ENCODE data around the gene TOM1L1. TPM values are rescaled to one million over a fixed set of nuclear protein-coding genes. Genes with fewer than 3 reads are reported as not detected.

TOM1L1 gene
- total RNA-seq, 1 donor from 2014 or later: 0.29 TPM

GRCh38 chr17:54898576-54898975 is 2.1 kb upstream of the TOM1L1 start:
- intact Hi-C loops (cut with micrococcal nuclease): no loop called here

- intact Hi-C loops (cut with micrococcal nuclease): no loop called here
Measured at GRCh38 chr17:54899201-54899600, 1.5 kb upstream of the TOM1L1 start.

GRCh38 chr17:54899721-54900456 is 763 bp upstream of the TOM1L1 start:
- intact Hi-C loops (cut with micrococcal nuclease): loop anchor here (2.0 kb wide), 1 partner anchor 69 kb away; the partner anchor contains the start of genes COX11 and STXBP4

- intact Hi-C loops (cut with micrococcal nuclease): loop anchor here (2.0 kb wide), 1 partner anchor 67 kb away; the partner anchor contains the start of genes COX11 and STXBP4
Measured at GRCh38 chr17:54901230-54901822, 674 bp downstream of the TOM1L1 start.

GRCh38 chr17:54902017-54902416 is 1.4 kb downstream of the TOM1L1 start:
- intact Hi-C loops (cut with micrococcal nuclease): no loop called here

- intact Hi-C loops (cut with micrococcal nuclease): no loop called here
Measured at GRCh38 chr17:54902611-54903010, 2.0 kb downstream of the TOM1L1 start.

GRCh38 chr17:54903375-54903774 is 2.7 kb downstream of the TOM1L1 start:
- intact Hi-C loops (cut with micrococcal nuclease): no loop called here

GRCh38 chr17:54906683-54907082 is 6.0 kb downstream of the TOM1L1 start:
- intact Hi-C loops (cut with micrococcal nuclease): no loop called here

GRCh38 chr17:54907376-54907775 is 6.7 kb downstream of the TOM1L1 start:
- intact Hi-C loops (cut with micrococcal nuclease): no loop called here

- intact Hi-C loops (cut with micrococcal nuclease): no loop called here
Measured at GRCh38 chr17:54909766-54910165, 9.1 kb downstream of the TOM1L1 start.

GRCh38 chr17:54916721-54917120 is 16.1 kb downstream of the TOM1L1 start:
- intact Hi-C loops (cut with micrococcal nuclease): no loop called here

GRCh38 chr17:54919425-54919824 is 18.8 kb downstream of the TOM1L1 start:
- intact Hi-C loops (cut with micrococcal nuclease): no loop called here

- intact Hi-C loops (cut with micrococcal nuclease): no loop called here
Measured at GRCh38 chr17:54920819-54921218, 20.2 kb downstream of the TOM1L1 start.

GRCh38 chr17:54924405-54924804 is 23.8 kb downstream of the TOM1L1 start:
- intact Hi-C loops (cut with micrococcal nuclease): no loop called here

- intact Hi-C loops (cut with micrococcal nuclease): no loop called here
Measured at GRCh38 chr17:54927525-54927924, 26.9 kb downstream of the TOM1L1 start.

- intact Hi-C loops (cut with micrococcal nuclease): no loop called here
Measured at GRCh38 chr17:54932711-54933110, 32.1 kb downstream of the TOM1L1 start.

- intact Hi-C loops (cut with micrococcal nuclease): no loop called here
Measured at GRCh38 chr17:54933921-54934320, 33.3 kb downstream of the TOM1L1 start.

GRCh38 chr17:54935471-54935870 is 34.8 kb downstream of the TOM1L1 start:
- intact Hi-C loops (cut with micrococcal nuclease): no loop called here

GRCh38 chr17:54937018-54937417 is 36.4 kb downstream of the TOM1L1 start:
- intact Hi-C loops (cut with micrococcal nuclease): no loop called here

- intact Hi-C loops (cut with micrococcal nuclease): no loop called here
Measured at GRCh38 chr17:54937426-54937825, 36.8 kb downstream of the TOM1L1 start.

GRCh38 chr17:54941285-54941684 is 40.6 kb downstream of the TOM1L1 start:
- intact Hi-C loops (cut with micrococcal nuclease): no loop called here

- intact Hi-C loops (cut with micrococcal nuclease): no loop called here
Measured at GRCh38 chr17:54944796-54945195, 44.1 kb downstream of the TOM1L1 start.

- intact Hi-C loops (cut with micrococcal nuclease): no loop called here
Measured at GRCh38 chr17:54945231-54945630, 44.6 kb downstream of the TOM1L1 start.
